ENCODE measurements around the gene PDE4D. TPM values are rescaled to one million over a fixed set of nuclear protein-coding genes. Genes with fewer than 3 reads are reported as not detected.

The PDE4D gene
- total and polyA plus RNA-seq, 2 experiments from 2014 or later, result 4.3 to 9.7 TPM

DNA sequence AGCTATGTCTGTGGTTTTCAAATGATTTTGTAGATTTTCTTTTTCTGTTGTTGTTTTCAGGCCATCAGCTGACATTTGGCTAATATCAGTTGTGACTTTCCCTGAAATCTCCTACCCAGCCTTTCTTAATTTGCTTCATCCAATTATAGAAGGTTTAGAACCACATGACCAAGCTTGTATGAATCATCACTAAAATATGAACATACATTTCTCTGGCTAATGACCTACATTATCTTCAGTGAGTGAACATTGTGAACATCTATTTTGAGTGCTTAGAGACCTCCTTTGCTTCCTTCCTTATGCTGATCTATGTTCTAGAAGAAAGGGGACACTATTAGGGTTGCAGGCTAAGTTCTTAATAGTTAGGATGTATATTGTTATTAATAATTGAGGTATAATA is 778.2 kb downstream of the PDE4D start:
- no peak overlapping the region for H3K4me3 ChIP-seq
- H3K27me3 ChIP-seq (replicated peaks; ENCODE audit: insufficient read depth), result no peaks in the 10 kb centered on the region
- DNase-seq, result peak; percentile 36
- H3K36me3 ChIP-seq (ENCODE audit: low read depth), result no peaks in the 10 kb centered on the region
- H3F3A ChIP-seq (ENCODE audit: insufficient read depth), result no peaks in the 10 kb centered on the region
- H3K9me3 ChIP-seq (ENCODE audit: low read depth), result no peaks in the 10 kb centered on the region
- in situ Hi-C loops (cut with MboI), result no loop called here
- H3K79me2 ChIP-seq (ENCODE audit: insufficient read depth), result no peaks in the 10 kb centered on the region
- H3K27ac ChIP-seq, result no peak overlapping the region
- peak overlapping the region; percentile 37 for H3K4me2 ChIP-seq (ENCODE audit: unreplicated experiment)
- peaks cover 5% of the 10 kb centered on the region for H3K4me1 ChIP-seq (ENCODE audit: insufficient read depth)
- no peak overlapping the region for H3K9ac ChIP-seq
- TF ChIP-seq EZH2phosphoT487 (IDR thresholded peaks at IDR 0.05; ENCODE audit: insufficient read depth, low read depth) (no peak), EZH2 (IDR thresholded peaks at IDR 0.05; ENCODE audit: insufficient read depth, poor library complexity, severe bottlenecking) (no peak)
- H2AFZ ChIP-seq, result no peak overlapping the region
- H3K9me2 ChIP-seq (ENCODE audit: insufficient read depth), result no peaks in the 10 kb centered on the region
- no peaks in the 10 kb centered on the region for H4K20me1 ChIP-seq (ENCODE audit: insufficient read depth)

DNA sequence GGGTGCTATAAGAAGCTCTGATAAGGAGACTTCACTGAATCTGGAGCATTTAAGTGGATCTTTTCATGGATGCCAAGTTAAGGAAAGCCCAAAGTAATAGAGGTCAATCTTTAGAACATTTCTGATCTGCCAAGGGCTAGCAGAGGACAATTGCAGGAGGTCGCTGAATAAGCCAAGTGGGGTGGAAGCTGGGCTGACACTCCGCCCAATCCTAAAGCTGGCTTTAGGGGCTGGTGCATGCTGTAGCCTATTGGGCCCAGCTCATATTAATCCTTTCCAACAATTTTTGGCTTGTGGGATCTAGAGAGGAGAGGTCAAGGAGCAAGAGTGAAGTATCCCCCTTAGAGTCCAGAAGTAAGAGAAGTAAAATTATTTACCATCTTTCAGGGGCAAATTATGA is 784.1 kb downstream of the PDE4D start:
- Histone ChIP-seq H3K9ac (no peak overlapping the region), H3K27ac (no peak overlapping the region), H3F3A (ENCODE audit: insufficient read depth) (no peaks in the 10 kb centered on the region), H3K36me3 (ENCODE audit: low read depth) (no peaks in the 10 kb centered on the region), H3K27me3 (replicated peaks; ENCODE audit: insufficient read depth) (no peaks in the 10 kb centered on the region), H3K4me1 (ENCODE audit: insufficient read depth) (no peaks in the 10 kb centered on the region), H3K4me3 (no peak overlapping the region), H4K20me1 (ENCODE audit: insufficient read depth) (no peaks in the 10 kb centered on the region), H3K4me2 (ENCODE audit: unreplicated experiment) (no peak overlapping the region), H3K9me2 (ENCODE audit: insufficient read depth) (no peaks in the 10 kb centered on the region), H3K9me3 (ENCODE audit: low read depth) (no peaks in the 10 kb centered on the region), H2AFZ (no peak overlapping the region), H3K79me2 (ENCODE audit: insufficient read depth) (no peaks in the 10 kb centered on the region)
- WGBS, 2 experiments (ENCODE audit: low coverage in 1 of 2, low lambda C conversion rate in 2 of 2, missing lambda C conversion rate in 2 of 2), result 92 to 96% methylated on average over 2 of the region's 2 CpGs
- TF ChIP-seq EZH2 (IDR thresholded peaks at IDR 0.05; ENCODE audit: insufficient read depth, poor library complexity, severe bottlenecking) (no peak), EZH2phosphoT487 (IDR thresholded peaks at IDR 0.05; ENCODE audit: insufficient read depth, low read depth) (no peak)
- DNase-seq, result no peak
- in situ Hi-C loops (cut with MboI), result no loop called here

DNA sequence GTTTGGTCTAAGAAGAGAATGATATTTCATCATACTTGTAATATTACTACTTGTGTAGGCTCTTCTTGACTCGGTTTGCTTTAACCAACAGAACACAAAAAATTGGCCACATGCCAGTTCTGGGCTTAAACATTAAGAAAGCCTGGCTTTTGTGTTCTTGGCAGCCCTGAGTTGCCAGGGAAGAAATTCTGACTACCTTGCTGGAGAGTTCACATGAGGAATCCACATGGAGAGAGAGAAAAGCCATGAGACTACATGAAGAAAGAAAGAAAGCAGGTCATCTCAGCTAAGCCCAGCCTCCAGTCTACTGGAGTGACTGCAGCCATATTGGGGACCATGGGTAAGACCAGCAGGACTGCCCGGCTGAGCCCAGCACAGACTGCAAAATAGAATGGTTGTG is 785.8 kb downstream of the PDE4D start:
- no peaks in the 10 kb centered on the region for H3K9me2 ChIP-seq (ENCODE audit: insufficient read depth)
- no peaks in the 10 kb centered on the region for H3F3A ChIP-seq (ENCODE audit: insufficient read depth)
- in situ Hi-C loops (cut with MboI), result no loop called here
- no peaks in the 10 kb centered on the region for H3K79me2 ChIP-seq (ENCODE audit: insufficient read depth)
- no peaks in the 10 kb centered on the region for H3K27me3 ChIP-seq (replicated peaks; ENCODE audit: insufficient read depth)
- H4K20me1 ChIP-seq (ENCODE audit: insufficient read depth), result no peaks in the 10 kb centered on the region
- peak; percentile 17 for DNase-seq
- WGBS, 2 experiments (ENCODE audit: low coverage in 1 of 2, low lambda C conversion rate in 2 of 2, missing lambda C conversion rate in 2 of 2), result 73 to 81% methylated on average over 2 of the region's 2 CpGs
- H3K4me1 ChIP-seq (ENCODE audit: insufficient read depth), result no peaks in the 10 kb centered on the region
- no peaks in the 10 kb centered on the region for H3K9me3 ChIP-seq (ENCODE audit: low read depth)
- H2AFZ ChIP-seq, result no peak overlapping the region
- H3K36me3 ChIP-seq (ENCODE audit: low read depth), result no peaks in the 10 kb centered on the region
- H3K4me3 ChIP-seq, result no peak overlapping the region
- TF ChIP-seq EZH2phosphoT487 (IDR thresholded peaks at IDR 0.05; ENCODE audit: insufficient read depth, low read depth) (no peak), EZH2 (IDR thresholded peaks at IDR 0.05; ENCODE audit: insufficient read depth, poor library complexity, severe bottlenecking) (no peak)
- no peak overlapping the region for H3K9ac ChIP-seq
- H3K4me2 ChIP-seq (ENCODE audit: unreplicated experiment), result no peak overlapping the region
- no peak overlapping the region for H3K27ac ChIP-seq

DNA sequence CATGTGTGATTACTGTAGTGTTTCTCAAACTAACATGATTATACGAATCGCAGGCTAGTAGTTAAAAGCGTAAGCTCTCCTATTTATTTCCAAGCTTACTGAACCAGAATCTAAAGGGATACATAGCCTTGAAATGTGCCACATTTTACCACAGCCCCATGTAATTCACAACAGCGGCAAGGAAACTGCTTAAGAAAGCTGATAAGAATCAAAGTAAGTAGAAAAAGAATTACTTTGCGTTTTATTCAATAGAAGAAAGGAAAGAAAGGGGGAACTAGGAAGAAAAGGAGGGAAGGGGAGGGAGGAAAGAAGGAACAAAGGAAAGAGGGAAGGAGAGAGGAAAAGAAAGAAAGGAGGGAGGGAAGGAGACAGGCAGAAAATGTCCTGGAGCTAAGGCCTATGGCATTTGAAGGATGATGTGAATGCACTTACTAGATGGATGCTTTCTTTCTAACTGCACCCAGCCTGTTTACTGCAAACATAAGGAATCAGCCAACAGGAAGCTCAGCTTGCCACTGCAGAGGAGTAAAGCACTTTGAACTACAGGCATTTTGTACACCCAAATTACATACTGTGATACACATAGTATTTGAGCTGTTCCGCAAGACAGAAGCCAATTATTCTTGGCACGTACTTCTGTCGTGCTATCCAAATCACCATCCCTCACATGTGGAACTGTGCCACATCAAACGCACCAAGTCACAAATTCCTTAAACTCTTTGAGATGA is 789.0 kb downstream of the PDE4D start:
- TF ChIP-seq EZH2 (IDR thresholded peaks at IDR 0.05; ENCODE audit: insufficient read depth, poor library complexity, severe bottlenecking) (no peak), EZH2phosphoT487 (IDR thresholded peaks at IDR 0.05; ENCODE audit: insufficient read depth, low read depth) (no peak)
- no peaks in the 10 kb centered on the region for H3K79me2 ChIP-seq (ENCODE audit: insufficient read depth)
- no peak overlapping the region for H3K27ac ChIP-seq
- 80 to 84% methylated on average over 9 of the region's 9 CpGs for WGBS, 2 experiments (ENCODE audit: low coverage in 1 of 2, low lambda C conversion rate in 2 of 2, missing lambda C conversion rate in 2 of 2)
- no peaks in the 10 kb centered on the region for H3K9me3 ChIP-seq (ENCODE audit: low read depth)
- no peaks in the 10 kb centered on the region for H4K20me1 ChIP-seq (ENCODE audit: insufficient read depth)
- H3K4me3 ChIP-seq, result no peak overlapping the region
- in situ Hi-C loops (cut with MboI), result no loop called here
- no peak overlapping the region for H3K4me2 ChIP-seq (ENCODE audit: unreplicated experiment)
- H3F3A ChIP-seq (ENCODE audit: insufficient read depth), result 0 out of 2 replicates have a peak, but pooled peaks cover 5% of the 10 kb centered on the region
- H3K9ac ChIP-seq, result no peak overlapping the region
- no peaks in the 10 kb centered on the region for H3K9me2 ChIP-seq (ENCODE audit: insufficient read depth)
- H3K27me3 ChIP-seq (replicated peaks; ENCODE audit: insufficient read depth), result no peaks in the 10 kb centered on the region
- H3K36me3 ChIP-seq (ENCODE audit: low read depth), result no peaks in the 10 kb centered on the region
- no peak overlapping the region for H2AFZ ChIP-seq
- DNase-seq, result no peak
- peaks cover 5% of the 10 kb centered on the region; the same call in 1 of the 2 replicates for H3K4me1 ChIP-seq (ENCODE audit: insufficient read depth)

All from GM23248 (cell line).